Measurements from ENCODE around the gene PDSS2.

GRCh38 chr6:107144014-107144413 is 315.4 kb downstream of the PDSS2 start:
- no peak for TF ChIP-seq POLR2A (IDR thresholded peaks at IDR 0.05)
- no peak for TF ChIP-seq CTCF (IDR thresholded peaks at IDR 0.05)

All from body of pancreas (tissue), 4 donors.